ENCODE results near the gene CSTB.

The CSTB gene

DNA sequence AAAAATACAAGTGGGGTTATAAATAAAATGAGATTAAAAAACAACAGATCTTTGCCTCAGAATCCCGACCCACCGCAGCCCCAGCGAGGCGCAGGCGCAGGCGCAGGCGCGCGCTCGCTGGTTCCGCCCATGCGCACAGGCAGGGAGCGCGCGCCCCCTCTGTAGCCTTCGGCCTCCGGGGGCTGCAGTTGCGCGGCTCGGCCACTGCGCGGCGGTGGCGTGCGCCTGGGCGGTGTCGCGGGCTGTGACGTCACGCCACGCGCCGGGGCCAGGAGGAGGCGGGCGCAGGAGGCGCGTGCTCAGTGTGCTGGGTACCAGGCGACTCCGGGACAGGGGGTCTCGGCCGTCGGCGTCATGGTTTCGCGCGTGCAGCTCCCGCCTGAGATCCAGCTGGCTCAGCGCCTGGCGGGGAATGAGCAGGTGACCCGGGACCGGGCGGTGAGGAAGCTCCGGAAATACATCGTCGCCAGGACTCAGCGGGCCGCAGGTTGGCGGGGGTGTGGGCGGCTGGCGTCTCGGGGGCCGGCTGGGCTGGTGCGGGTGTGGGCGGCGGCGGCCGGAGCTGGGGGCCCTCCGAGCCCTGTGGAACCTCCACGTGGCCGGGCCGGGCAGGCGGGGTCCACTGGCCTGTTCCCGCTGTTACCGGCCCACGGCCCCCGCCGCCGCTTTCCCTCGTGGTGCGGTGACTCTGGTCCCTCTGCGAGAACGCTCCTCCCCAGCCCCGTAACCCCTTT is 13.3 kb upstream of the CSTB start, which contains the start of gene RRP1 (continued):
- TF ChIP-seq ZNF398 (tag by site-specific recombination; IDR thresholded peaks at IDR 0.05): 0 out of 2 replicates have a peak, but pooled peaks have one; percentile 8
- peak; percentile 85; the same call in 1 of the 2 replicates for TF ChIP-seq PBX3 (CRISPR knock-in tag; IDR thresholded peaks at IDR 0.05)
- TF ChIP-seq ZXDB (tag by site-specific recombination; IDR thresholded peaks at IDR 0.05): peak; percentile 69
- TF ChIP-seq ZNF777 (tag by site-specific recombination; IDR thresholded peaks at IDR 0.05; ENCODE audit: borderline replicate concordance): no peak
- no peak for TF ChIP-seq ZNF157 (tag by site-specific recombination; IDR thresholded peaks at IDR 0.05)
- TF ChIP-seq HIC1 (tag by site-specific recombination; IDR thresholded peaks at IDR 0.05): no peak
- no peak for TF ChIP-seq ZSCAN23 (tag by site-specific recombination; IDR thresholded peaks at IDR 0.05)
- TF ChIP-seq ZNF280C (tag by site-specific recombination; IDR thresholded peaks at IDR 0.05): no peak
- peak; percentile 63; the same call in 1 of the 2 replicates for TF ChIP-seq ZBTB7A (tag by site-specific recombination; IDR thresholded peaks at IDR 0.05; ENCODE audit: low read depth)
- no peak for TF ChIP-seq ZNF114 (tag by site-specific recombination; IDR thresholded peaks at IDR 0.05)
- TF ChIP-seq SETDB1 (IDR thresholded peaks at IDR 0.05; ENCODE audit: insufficient read length, low read length): peak; percentile 25
- TF ChIP-seq EGR2 (tag by site-specific recombination; IDR thresholded peaks at IDR 0.05; ENCODE audit: low read depth): peak; percentile 97
- TF ChIP-seq ZNF677 (tag by site-specific recombination; IDR thresholded peaks at IDR 0.05): no peak
- TF ChIP-seq, protein P1, sequence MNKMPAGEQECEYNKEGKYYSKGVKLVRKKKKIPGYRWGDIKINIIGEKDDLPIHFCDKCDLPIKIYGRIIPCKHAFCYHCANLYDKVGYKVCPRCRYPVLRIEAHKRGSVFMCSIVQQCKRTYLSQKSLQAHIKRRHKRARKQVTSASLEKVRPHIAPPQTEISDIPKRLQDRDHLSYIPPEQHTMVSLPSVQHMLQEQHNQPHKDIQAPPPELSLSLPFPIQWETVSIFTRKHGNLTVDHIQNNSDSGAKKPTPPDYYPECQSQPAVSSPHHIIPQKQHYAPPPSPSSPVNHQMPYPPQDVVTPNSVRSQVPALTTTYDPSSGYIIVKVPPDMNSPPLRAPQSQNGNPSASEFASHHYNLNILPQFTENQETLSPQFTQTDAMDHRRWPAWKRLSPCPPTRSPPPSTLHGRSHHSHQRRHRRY (tag by site-specific recombination; IDR thresholded peaks at IDR 0.05): no peak
- no peak for TF ChIP-seq ZFP3 (tag by site-specific recombination; IDR thresholded peaks at IDR 0.05; ENCODE audit: low read depth)
- no peak; the same call in 1 of the 2 replicates for TF ChIP-seq ZNF785 (tag by site-specific recombination; IDR thresholded peaks at IDR 0.05)
- 0 out of 2 replicates have a peak, but pooled peaks have one; percentile 60 for TF ChIP-seq ZNF169 (tag by site-specific recombination; IDR thresholded peaks at IDR 0.05)
- TF ChIP-seq ZNF670 (tag by site-specific recombination; IDR thresholded peaks at IDR 0.05; ENCODE audit: low read depth): no peak
- no peak for TF ChIP-seq ZNF23 (tag by site-specific recombination; IDR thresholded peaks at IDR 0.05; ENCODE audit: borderline replicate concordance)
- no peak for TF ChIP-seq ZNF48 (tag by site-specific recombination; IDR thresholded peaks at IDR 0.05)
- TF ChIP-seq ZNF791 (tag by site-specific recombination; IDR thresholded peaks at IDR 0.05): no peak
- no peak for TF ChIP-seq ZNF623 (tag by site-specific recombination; IDR thresholded peaks at IDR 0.05)
- TF ChIP-seq REPIN1 (tag by site-specific recombination; IDR thresholded peaks at IDR 0.05; ENCODE audit: low read depth): no peak
- peak; percentile 42; the same call in 1 of the 2 replicates for TF ChIP-seq OSR2 (tag by site-specific recombination; IDR thresholded peaks at IDR 0.05)
- peak; percentile 83; the same call in 1 of the 2 replicates for TF ChIP-seq ZNF184 (tag by site-specific recombination; IDR thresholded peaks at IDR 0.05)
- TF ChIP-seq, protein P2, sequence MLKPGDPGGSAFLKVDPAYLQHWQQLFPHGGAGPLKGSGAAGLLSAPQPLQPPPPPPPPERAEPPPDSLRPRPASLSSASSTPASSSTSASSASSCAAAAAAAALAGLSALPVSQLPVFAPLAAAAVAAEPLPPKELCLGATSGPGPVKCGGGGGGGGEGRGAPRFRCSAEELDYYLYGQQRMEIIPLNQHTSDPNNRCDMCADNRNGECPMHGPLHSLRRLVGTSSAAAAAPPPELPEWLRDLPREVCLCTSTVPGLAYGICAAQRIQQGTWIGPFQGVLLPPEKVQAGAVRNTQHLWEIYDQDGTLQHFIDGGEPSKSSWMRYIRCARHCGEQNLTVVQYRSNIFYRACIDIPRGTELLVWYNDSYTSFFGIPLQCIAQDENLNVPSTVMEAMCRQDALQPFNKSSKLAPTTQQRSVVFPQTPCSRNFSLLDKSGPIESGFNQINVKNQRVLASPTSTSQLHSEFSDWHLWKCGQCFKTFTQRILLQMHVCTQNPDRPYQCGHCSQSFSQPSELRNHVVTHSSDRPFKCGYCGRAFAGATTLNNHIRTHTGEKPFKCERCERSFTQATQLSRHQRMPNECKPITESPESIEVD (tag by site-specific recombination; IDR thresholded peaks at IDR 0.05): no peak
- peak; percentile 78 for TF ChIP-seq ZIC2 (tag by site-specific recombination; IDR thresholded peaks at IDR 0.05)
- TF ChIP-seq YY2 (tag by site-specific recombination; IDR thresholded peaks at IDR 0.05): no peak
